Upper lobe of left lung (tissue), 4 donors: Measurements from ENCODE around the gene DENND1A.

ENCODE experiments used
- CTCF ChIP-seq, 6 experiments: fragments of 450-650 bp in 4 of 6; fragments of 200-600 bp in 2 of 6; sonication (generic) in 2 of 6; IDR thresholded peaks; one replicate each; pipeline ENCODE4 v1.5.1; 2016 to 2019; ENCODE audit warnings: antibody characterized with exemption in 6 of 6
- EP300 ChIP-seq, 4 donors: sonication (generic); formaldehyde crosslinking; IDR thresholded peaks; one replicate each; pipeline ENCODE4 v1.5.1; 2017; ENCODE audit warnings: antibody characterized with exemption in 4 of 4, control low read depth in 2 of 4

- TF ChIP-seq CTCF (IDR thresholded peaks at IDR 0.05) (no peak), EP300 (IDR thresholded peaks at IDR 0.05) (no peak)
Measured at GRCh38 chr9:123689701-123690428, 240.1 kb downstream of the DENND1A start.
